Neural crest cell (in vitro differentiated cells): ENCODE results near the gene WASF2. TPM values are rescaled to one million over a fixed set of nuclear protein-coding genes. Genes with fewer than 3 reads are reported as not detected.
A peak's percentile ranks its signal among the peaks of the same experiment; 100 is the strongest.

ENCODE experiments used
- DNase-seq: peaks from one replicate; pipeline ENCODE4 v3.0.0; 2021; ENCODE audit warnings: low read depth, mixed read lengths, low spot score
- H3K27ac Mint-ChIP-seq: one replicate; pipeline ENCODE4 v1.8.0; 2021; ENCODE audit warnings: mild to moderate bottlenecking, mixed read lengths; ENCODE audit not compliant: unreplicated experiment
- H3K27me3 Mint-ChIP-seq: 2 replicates; pipeline ENCODE4 v1.8.0; 2021; ENCODE audit warnings: low read depth, mild to moderate bottlenecking, mixed read lengths
- H3K36me3 Mint-ChIP-seq: 2 replicates; pipeline ENCODE4 v1.8.0; 2021; ENCODE audit warnings: low read depth, mild to moderate bottlenecking, mixed read lengths
- H3K4me1 Mint-ChIP-seq: 2 replicates; pipeline ENCODE4 v1.8.0; 2021; ENCODE audit warnings: mixed read lengths
- H3K4me3 Mint-ChIP-seq: one replicate; pipeline ENCODE4 v1.8.0; 2021; ENCODE audit warnings: mild to moderate bottlenecking, mixed read lengths
- H3K9me3 Mint-ChIP-seq: 2 replicates; pipeline ENCODE4 v1.8.0; 2021; ENCODE audit warnings: mixed read lengths
- total RNA-seq: library from RNA; stranded (reverse); gene quantifications from 2 replicates; pipeline ENCODE4 v1.2.1, GENCODE V29; 2021
- TF ChIP-seq, protein P1 (sequence below): fragments of 200-600 bp; sonication (generic); conservative IDR thresholded peaks from 2 replicates; pipeline ENCODE4 v1.5.0; 2021; ENCODE audit warnings: antibody characterized with exemption, mild to moderate bottlenecking

The WASF2 gene
- total RNA-seq, 1 donor from 2014 or later, result 81.9 TPM

DNA sequence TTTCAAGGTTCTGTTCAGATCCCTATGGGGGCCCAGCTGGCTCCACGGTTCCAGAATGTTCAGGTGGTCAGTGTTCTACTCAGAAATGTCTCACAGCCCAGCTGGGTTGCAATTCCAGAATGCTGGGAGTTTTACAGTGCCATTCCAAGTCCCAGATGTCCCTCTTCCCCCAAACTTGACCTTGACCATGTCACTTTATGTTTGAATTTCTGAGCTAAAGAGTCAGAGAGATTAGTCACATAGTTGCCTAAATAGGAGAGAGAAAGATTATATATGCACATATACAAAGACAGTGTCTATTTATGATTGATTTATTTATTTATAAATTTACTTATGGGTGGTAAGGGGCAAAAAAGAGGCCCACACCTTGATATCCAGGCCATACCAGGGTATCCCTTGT, 95.0 kb downstream of the WASF2 start:
- Mint-ChIP-seq H3K4me1 (peaks cover 41% of the 10 kb centered on the region), H3K27me3 (peaks cover 2% of the 10 kb centered on the region), H3K27ac (no peak overlapping the region), H3K36me3 (no peaks in the 10 kb centered on the region), H3K4me3 (peak overlapping the region; percentile 94), H3K9me3 (no peaks in the 10 kb centered on the region)
- no peak for DNase-seq
- TF ChIP-seq, protein P1, sequence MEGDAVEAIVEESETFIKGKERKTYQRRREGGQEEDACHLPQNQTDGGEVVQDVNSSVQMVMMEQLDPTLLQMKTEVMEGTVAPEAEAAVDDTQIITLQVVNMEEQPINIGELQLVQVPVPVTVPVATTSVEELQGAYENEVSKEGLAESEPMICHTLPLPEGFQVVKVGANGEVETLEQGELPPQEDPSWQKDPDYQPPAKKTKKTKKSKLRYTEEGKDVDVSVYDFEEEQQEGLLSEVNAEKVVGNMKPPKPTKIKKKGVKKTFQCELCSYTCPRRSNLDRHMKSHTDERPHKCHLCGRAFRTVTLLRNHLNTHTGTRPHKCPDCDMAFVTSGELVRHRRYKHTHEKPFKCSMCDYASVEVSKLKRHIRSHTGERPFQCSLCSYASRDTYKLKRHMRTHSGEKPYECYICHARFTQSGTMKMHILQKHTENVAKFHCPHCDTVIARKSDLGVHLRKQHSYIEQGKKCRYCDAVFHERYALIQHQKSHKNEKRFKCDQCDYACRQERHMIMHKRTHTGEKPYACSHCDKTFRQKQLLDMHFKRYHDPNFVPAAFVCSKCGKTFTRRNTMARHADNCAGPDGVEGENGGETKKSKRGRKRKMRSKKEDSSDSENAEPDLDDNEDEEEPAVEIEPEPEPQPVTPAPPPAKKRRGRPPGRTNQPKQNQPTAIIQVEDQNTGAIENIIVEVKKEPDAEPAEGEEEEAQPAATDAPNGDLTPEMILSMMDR, result no peak

DNA sequence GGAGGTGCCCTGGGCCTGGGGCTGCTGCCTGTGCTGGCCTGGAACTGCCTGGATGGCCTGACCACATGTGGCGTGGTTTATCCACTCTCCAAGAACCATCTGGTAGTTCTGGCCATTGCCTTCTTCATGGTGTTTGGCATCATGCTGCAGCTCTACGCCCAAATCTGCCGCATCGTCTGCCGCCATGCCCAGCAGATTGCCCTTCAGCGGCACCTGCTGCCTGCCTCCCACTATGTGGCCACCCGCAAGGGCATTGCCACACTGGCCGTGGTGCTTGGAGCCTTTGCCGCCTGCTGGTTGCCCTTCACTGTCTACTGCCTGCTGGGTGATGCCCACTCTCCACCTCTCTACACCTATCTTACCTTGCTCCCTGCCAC, 95.7 kb downstream of the WASF2 start:
- Mint-ChIP-seq H3K36me3 (no peaks in the 10 kb centered on the region), H3K27me3 (peaks cover 2% of the 10 kb centered on the region), H3K9me3 (no peaks in the 10 kb centered on the region), H3K4me3 (peak overlapping the region; percentile 94), H3K4me1 (peaks cover 34% of the 10 kb centered on the region), H3K27ac (no peak overlapping the region)
- no peak for DNase-seq
- TF ChIP-seq, protein P1, result no peak

DNA sequence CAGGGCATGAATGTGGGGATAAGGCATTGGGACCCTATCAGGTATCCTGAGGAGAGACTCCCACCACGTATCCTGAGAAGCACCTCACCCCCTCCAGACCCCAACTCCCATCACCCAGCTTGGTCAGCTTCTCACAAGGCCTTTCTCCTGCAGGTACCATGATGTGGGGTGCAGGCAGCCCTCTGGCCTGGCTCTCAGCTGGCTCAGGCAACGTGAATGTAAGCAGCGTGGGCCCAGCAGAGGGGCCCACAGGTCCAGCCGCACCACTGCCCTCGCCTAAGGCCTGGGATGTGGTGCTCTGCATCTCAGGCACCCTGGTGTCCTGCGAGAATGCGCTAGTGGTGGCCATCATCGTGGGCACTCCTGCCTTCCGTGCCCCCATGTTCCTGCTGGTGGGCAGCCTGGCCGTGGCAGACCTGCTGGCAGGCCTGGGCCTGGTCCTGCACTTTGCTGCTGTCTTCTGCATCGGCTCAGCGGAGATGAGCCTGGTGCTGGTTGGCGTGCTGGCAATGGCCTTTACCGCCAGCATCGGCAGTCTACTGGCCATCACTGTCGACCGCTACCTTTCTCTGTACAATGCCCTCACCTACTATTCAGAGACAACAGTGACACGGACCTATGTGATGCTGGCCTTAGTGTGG, 96.2 kb downstream of the WASF2 start:
- no peak for DNase-seq
- no peak overlapping the region for H3K27ac Mint-ChIP-seq

DNA sequence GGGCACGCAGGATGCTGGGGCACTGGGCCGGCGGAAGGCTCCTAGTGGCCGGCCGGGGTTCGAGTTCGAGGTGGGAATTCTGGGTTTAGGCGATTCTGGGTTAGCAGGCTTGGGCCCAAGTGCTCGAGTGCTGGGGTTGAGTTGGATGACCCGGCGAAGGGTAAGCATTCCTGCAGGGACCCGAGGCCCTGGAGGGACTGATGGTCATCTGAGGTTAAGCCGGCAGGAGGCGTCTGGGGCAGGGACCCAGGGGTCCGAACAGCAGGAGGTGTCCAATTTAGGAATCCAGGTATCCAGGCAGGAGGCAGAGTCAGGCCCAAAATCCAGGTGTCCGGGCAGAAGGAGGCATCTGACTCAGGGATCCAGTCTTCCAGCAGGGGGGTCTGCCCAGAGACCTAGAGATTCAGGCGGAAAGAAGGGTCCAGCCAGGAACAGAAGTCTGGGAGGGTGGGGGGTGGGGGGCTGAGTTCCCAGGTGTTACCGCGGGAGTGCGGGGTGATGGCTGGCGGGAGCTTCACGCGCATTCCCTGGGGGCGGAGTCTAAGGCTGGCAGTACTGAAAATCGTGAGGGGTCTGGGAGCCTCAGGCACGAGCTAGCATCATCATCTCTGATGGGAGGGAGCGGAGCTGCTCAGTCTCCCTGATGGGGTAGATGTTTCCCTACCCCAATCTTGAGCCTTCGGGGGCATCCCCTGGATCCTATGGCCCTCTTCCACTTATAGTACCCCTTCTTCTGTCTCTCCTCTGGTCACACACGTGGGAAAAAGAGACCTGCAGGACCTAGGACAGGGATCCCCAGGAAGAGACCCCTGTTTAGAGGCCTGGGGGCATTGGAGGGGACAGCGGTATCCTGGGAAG, 97.0 kb downstream of the WASF2 start:
- peak overlapping the region; percentile 94 for H3K4me3 Mint-ChIP-seq

More for the DNA sequence above, 96.2 kb downstream of the WASF2 start:
- H3K9me3 Mint-ChIP-seq, result no peaks in the 10 kb centered on the region
- peak overlapping the region; percentile 94 for H3K4me3 Mint-ChIP-seq
- peaks cover 2% of the 10 kb centered on the region for H3K27me3 Mint-ChIP-seq
- no peaks in the 10 kb centered on the region for H3K36me3 Mint-ChIP-seq
- TF ChIP-seq, protein P1, result no peak
- peaks cover 29% of the 10 kb centered on the region for H3K4me1 Mint-ChIP-seq

DNA sequence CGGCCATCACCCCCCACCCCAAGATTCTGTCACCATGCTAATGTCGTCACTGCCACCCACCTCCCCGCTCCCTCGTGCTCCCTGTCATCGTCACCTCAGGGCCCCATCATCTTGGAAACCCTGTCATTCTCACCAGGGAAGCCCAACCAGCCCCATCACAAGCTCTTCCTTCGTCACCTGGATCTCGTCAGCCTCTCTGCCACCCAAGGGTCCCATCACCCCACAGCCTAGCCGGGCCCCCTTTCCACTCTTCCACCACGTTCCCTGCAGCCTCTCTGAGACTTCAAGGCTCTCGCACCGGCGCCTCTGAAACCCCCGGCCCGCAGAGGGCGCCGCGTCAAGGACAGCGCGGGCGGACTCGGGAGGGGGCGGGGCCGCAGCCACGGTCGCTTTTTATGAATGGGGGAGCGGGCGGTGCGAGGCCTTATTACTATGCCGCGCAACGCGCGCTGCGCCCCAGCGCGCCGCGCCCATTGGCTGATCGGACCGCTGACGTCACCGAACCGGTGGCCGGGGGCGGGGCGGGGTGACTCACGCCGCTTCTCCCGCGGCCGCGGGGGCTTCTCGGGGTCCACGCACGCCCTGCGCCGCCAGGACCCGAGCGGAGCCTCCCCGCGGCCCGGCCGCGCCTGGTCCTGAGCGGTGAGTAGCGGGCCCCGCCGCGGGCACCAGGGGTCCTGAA, 97.7 kb downstream of the WASF2 start, which contains the start of gene GPR3:
Gene GPR3 (plus strand): TSS at position 527 of the 682 bp plus-strand sequence. CDS start 1,177 bp downstream, outside the sequence.
- peak within 1 kb of the TSS; percentile 94 for H3K27ac Mint-ChIP-seq
- TF ChIP-seq, protein P1, result peak; percentile 62
- peaks cover 21% of the 10 kb centered on the region for H3K4me1 Mint-ChIP-seq
- peak; percentile 84 for DNase-seq
- no peaks in the 10 kb centered on the region for H3K36me3 Mint-ChIP-seq
- peak within 1 kb of the TSS; percentile 94 for H3K4me3 Mint-ChIP-seq
- H3K27me3 Mint-ChIP-seq, result peaks cover 3% of the 10 kb centered on the region
- no peaks in the 10 kb centered on the region for H3K9me3 Mint-ChIP-seq

More for the DNA sequence above, 97.0 kb downstream of the WASF2 start:
- Mint-ChIP-seq H3K4me1 (peaks cover 25% of the 10 kb centered on the region), H3K27ac (peak overlapping the region; percentile 94), H3K27me3 (peaks cover 5% of the 10 kb centered on the region), H3K9me3 (no peaks in the 10 kb centered on the region), H3K36me3 (no peaks in the 10 kb centered on the region)
- TF ChIP-seq, protein P1, result no peak
- no peak for DNase-seq
